Left forelimb (tissue), 1 donor: ENCODE data around the gene LMX1A.

Experiments
- DNase-seq: peaks from one replicate; pipeline ENCODE4 v3.0.0-alpha.2; 2018; ENCODE audit warnings: low spot score

The LMX1A gene

DNA sequence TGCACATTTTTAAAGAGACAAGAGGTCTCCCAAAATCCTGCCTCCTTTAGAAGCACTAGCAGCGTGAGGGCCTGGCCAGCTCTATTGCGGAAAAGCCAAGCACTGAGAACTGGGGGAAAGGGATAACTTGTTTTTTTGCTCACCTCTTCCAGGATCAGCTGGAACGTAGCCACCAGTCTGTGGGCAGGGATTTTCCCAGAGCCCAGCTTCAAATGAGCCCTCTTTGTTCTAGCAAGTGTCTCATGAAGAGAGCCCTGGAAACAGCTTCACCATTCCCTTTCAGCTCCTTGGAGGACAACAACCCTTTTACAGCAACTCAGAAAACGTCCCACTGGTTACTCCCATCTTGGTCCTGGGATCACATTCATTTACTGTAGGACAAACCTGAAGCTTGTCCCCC lies 195.4 kb downstream of the LMX1A start:
- DNase-seq: no peak

DNA sequence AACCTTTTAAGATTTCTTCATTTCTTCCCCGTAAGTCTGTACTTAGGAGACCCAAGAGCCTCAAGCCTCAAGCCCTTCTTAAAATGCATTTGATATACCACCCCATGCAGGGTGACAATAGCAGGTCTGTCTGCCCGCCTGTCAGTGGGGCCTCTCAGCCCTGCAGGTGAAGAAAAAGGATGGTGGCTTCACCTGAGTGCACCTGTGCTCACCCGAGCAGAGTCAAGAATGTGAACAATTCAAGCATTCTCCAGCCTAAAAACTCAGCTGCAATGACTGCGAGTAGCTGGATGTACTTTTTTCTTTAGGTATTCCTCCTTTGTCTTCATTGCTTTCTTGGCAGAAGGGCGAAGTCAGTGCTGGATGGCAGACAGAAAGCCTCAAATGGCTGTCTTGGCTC lies 203.3 kb downstream of the LMX1A start:
- DNase-seq: no peak

DNA sequence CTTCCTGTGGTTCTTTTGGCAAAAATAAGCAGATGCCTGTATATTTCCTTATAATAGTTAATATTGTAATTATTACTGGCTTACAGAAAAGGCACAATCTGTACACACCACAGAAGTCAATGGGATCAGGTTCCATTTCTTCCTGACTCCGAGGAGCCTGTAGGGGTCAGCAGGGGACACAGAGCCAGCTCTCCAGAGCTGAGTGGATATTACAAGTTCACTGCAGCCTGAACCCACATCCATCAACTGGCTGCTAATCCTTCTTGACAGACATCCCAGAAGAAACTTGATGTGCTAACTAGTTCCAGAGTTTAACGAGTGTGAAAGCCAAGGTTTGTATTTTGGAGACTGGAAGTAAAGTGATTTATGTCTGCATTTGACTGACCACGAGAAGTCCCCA lies 203.8 kb downstream of the LMX1A start:
- DNase-seq: no peak

DNA sequence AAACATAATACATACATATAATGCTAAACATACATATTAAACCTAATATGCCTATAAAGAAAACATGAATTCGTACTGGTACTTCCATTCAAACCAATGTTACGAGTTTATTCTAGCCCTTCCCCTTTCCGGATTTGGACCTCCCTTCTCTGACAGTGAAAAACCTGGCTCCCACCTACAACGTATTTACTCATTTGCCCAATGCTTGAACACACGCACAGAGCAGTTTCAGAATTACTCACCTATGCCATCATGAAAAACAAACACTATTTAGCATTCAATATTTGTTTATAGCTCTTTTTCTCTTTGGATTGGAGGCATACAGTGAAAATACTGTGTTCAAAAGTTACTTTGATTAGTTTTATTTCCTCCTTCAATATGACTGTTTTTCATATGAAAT lies 204.4 kb downstream of the LMX1A start:
- DNase-seq: no peak
